GM15510 (cell line): ENCODE data around the gene OR52R1.

Source experiments
- POLR2A ChIP-seq: IDR thresholded peaks from 3 replicates; pipeline ENCODE4 v1.6.1; 2011; ENCODE audit warnings: borderline replicate concordance; ENCODE audit not compliant: insufficient read length; ENCODE audit errors: extremely low read depth

Gene OR52R1

GRCh38 chr11:4763096-4763495 is 41.1 kb downstream of the OR52R1 start:
- no peak for TF ChIP-seq POLR2A
